Measurements from ENCODE around the gene SFXN4. TPM values are rescaled to one million over a fixed set of nuclear protein-coding genes. Genes with fewer than 3 reads are reported as not detected.
"Not testable (repeated sequence)": the region's sequence is repeated elsewhere in the genome, so short reads cannot be mapped to it uniquely, and the experiment has no call there.

Gene SFXN4
- total RNA-seq, 1 donor from 2014 or later: 52.7 TPM

GRCh38 chr10:119116326-119116951, 49.1 kb downstream of the SFXN4 start:
- no peak for TF ChIP-seq CTCF (IDR thresholded peaks at IDR 0.05; ENCODE audit: borderline replicate concordance)
- H3K4me1 ChIP-seq: peaks cover 15% of the 10 kb centered on the region
- peaks cover 78% of the 10 kb centered on the region for H3K36me3 ChIP-seq
- intact Hi-C loops (cut with micrococcal nuclease): no loop called here
- no peak for DNase-seq
- H3K9me3 ChIP-seq (replicated peaks): no peaks in the 10 kb centered on the region
- H3K4me3 ChIP-seq: no peak overlapping the region
- H3K27ac ChIP-seq (replicated peaks): no peak overlapping the region
- no peaks in the 10 kb centered on the region for H3K27me3 ChIP-seq (ENCODE audit: low read depth)

GRCh38 chr10:119115926-119116325, 49.6 kb downstream of the SFXN4 start:
- Histone ChIP-seq H3K27ac (replicated peaks) (no peak overlapping the region), H3K4me3 (no peak overlapping the region), H3K4me1 (peaks cover 14% of the 10 kb centered on the region), H3K27me3 (ENCODE audit: low read depth) (no peaks in the 10 kb centered on the region), H3K9me3 (replicated peaks) (no peaks in the 10 kb centered on the region), H3K36me3 (peaks cover 80% of the 10 kb centered on the region)
- no peak for DNase-seq
- TF ChIP-seq CTCF (IDR thresholded peaks at IDR 0.05; ENCODE audit: borderline replicate concordance): no peak
- intact Hi-C loops (cut with micrococcal nuclease): no loop called here

GRCh38 chr10:119113751-119114732, 51.5 kb downstream of the SFXN4 start:
- H3K4me1 ChIP-seq: no peaks in the 10 kb centered on the region
- no peak for DNase-seq
- H3K36me3 ChIP-seq: peaks cover 83% of the 10 kb centered on the region
- H3K4me3 ChIP-seq: no peak overlapping the region
- H3K27me3 ChIP-seq (ENCODE audit: low read depth): no peaks in the 10 kb centered on the region
- no peaks in the 10 kb centered on the region for H3K9me3 ChIP-seq (replicated peaks)
- no peak for TF ChIP-seq CTCF (IDR thresholded peaks at IDR 0.05; ENCODE audit: borderline replicate concordance)
- H3K27ac ChIP-seq (replicated peaks): no peak overlapping the region
- intact Hi-C loops (cut with micrococcal nuclease): no loop called here

GRCh38 chr10:119112056-119112455, 53.5 kb downstream of the SFXN4 start:
- no peak overlapping the region for H3K27ac ChIP-seq (replicated peaks)
- TF ChIP-seq CTCF (IDR thresholded peaks at IDR 0.05; ENCODE audit: borderline replicate concordance): no peak
- peaks cover 74% of the 10 kb centered on the region for H3K36me3 ChIP-seq

GRCh38 chr10:119107771-119108170, 57.7 kb downstream of the SFXN4 start:
- H3K27ac ChIP-seq (replicated peaks); DNase-seq; H3K9me3 ChIP-seq (replicated peaks); H3K4me3 ChIP-seq; H3K27me3 ChIP-seq (ENCODE audit: low read depth); intact Hi-C loops (cut with micrococcal nuclease): not testable (repeated sequence)
- peaks cover 17% of the 10 kb centered on the region for H3K4me1 ChIP-seq
- peaks cover 48% of the 10 kb centered on the region for H3K36me3 ChIP-seq

More at GRCh38 chr10:119112056-119112455, 53.5 kb downstream of the SFXN4 start:
- H3K4me1 ChIP-seq: no peaks in the 10 kb centered on the region
- no peaks in the 10 kb centered on the region for H3K9me3 ChIP-seq (replicated peaks)
- no peak for DNase-seq
- no peak overlapping the region for H3K4me3 ChIP-seq
- intact Hi-C loops (cut with micrococcal nuclease): no loop called here
- H3K27me3 ChIP-seq (ENCODE audit: low read depth): no peaks in the 10 kb centered on the region

GRCh38 chr10:119107106-119107505, 58.4 kb downstream of the SFXN4 start:
- DNase-seq; H3K9me3 ChIP-seq (replicated peaks); H3K27me3 ChIP-seq (ENCODE audit: low read depth); H3K4me3 ChIP-seq; intact Hi-C loops (cut with micrococcal nuclease); H3K27ac ChIP-seq (replicated peaks): not testable (repeated sequence)
- Histone ChIP-seq H3K36me3 (peaks cover 41% of the 10 kb centered on the region), H3K4me1 (peaks cover 17% of the 10 kb centered on the region)

GRCh38 chr10:119105899-119106298, 59.6 kb downstream of the SFXN4 start:
- DNase-seq; H3K27ac ChIP-seq (replicated peaks); H3K4me3 ChIP-seq; H3K9me3 ChIP-seq (replicated peaks); H3K27me3 ChIP-seq (ENCODE audit: low read depth); intact Hi-C loops (cut with micrococcal nuclease): not testable (repeated sequence)
- H3K36me3 ChIP-seq: peaks cover 29% of the 10 kb centered on the region
- peaks cover 17% of the 10 kb centered on the region for H3K4me1 ChIP-seq
